ENCODE data around the gene NDUFAF2. TPM values are rescaled to one million over a fixed set of nuclear protein-coding genes. Genes with fewer than 3 reads are reported as not detected.
"Not testable (repeated sequence)": the region's sequence is repeated elsewhere in the genome, so short reads cannot be mapped to it uniquely, and the experiment has no call there.

NDUFAF2 gene
- total RNA-seq, 4 donors from 2014 or later = 14.1 to 78.9 (median 31.0) TPM

DNA sequence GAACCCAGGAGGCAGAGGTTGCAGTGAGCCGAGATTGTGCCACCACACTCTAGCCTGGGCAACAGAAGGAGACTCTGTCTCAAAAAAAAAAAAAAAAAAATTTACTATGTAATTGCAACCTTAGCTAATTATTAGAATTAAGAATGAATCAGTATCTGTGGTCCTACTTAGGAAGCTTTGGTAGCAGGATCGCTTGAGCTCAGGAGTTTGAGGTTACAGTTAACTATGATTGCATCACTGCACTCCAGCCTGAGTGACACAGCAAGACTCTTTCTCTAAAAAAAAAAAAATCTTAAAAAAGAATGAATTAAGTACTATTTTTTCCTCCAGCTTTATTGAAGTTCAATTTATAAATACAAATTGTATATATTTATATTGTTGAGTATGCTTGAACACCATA, 16.7 kb downstream of the NDUFAF2 start:
- no peaks in the 10 kb centered on the region for H3K4me1 ChIP-seq
- H3K9me3 ChIP-seq = peaks cover 0 to 5% of the 10 kb centered on the region in 2 donors
- no peaks in the 10 kb centered on the region for H3K36me3 ChIP-seq
- H3K27ac ChIP-seq = no peak overlapping the region
- no peak for DNase-seq
- intact Hi-C loops (cut with DNase I; ENCODE audit: low total_unique reads) = no loop called here
- no peak overlapping the region for H3K4me3 ChIP-seq
- TF ChIP-seq, protein P1, sequence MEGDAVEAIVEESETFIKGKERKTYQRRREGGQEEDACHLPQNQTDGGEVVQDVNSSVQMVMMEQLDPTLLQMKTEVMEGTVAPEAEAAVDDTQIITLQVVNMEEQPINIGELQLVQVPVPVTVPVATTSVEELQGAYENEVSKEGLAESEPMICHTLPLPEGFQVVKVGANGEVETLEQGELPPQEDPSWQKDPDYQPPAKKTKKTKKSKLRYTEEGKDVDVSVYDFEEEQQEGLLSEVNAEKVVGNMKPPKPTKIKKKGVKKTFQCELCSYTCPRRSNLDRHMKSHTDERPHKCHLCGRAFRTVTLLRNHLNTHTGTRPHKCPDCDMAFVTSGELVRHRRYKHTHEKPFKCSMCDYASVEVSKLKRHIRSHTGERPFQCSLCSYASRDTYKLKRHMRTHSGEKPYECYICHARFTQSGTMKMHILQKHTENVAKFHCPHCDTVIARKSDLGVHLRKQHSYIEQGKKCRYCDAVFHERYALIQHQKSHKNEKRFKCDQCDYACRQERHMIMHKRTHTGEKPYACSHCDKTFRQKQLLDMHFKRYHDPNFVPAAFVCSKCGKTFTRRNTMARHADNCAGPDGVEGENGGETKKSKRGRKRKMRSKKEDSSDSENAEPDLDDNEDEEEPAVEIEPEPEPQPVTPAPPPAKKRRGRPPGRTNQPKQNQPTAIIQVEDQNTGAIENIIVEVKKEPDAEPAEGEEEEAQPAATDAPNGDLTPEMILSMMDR (IDR thresholded peaks at IDR 0.05) = no peak
- TF ChIP-seq POLR2A (IDR thresholded peaks at IDR 0.05) = no peak
- H3K27me3 ChIP-seq = no peaks in the 10 kb centered on the region

DNA sequence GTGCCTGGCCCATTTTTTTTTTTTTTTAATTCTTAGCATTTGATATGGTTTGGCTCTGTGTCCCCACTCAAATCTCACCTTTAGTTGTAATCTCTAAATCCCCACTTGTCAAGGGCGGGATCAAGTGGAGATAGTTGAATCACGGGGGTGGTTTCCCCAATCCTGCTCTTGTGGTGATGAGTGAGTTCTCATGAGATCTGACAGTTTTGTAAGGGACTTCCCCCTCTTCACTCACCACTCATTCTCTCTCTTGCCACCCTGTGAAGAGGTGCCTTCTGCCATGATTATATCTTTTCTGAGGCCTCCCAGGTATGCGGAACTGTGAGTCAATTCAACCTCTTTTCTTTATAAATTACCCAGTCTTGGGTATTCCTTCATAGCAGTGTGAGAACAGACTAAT, 27.2 kb downstream of the NDUFAF2 start:
- no peak for DNase-seq
- H3K27ac ChIP-seq = no peak overlapping the region
- intact Hi-C loops (cut with DNase I; ENCODE audit: low total_unique reads) = no loop called here
- no peaks in the 10 kb centered on the region for H3K27me3 ChIP-seq
- no peak for TF ChIP-seq POLR2A (IDR thresholded peaks at IDR 0.05)
- TF ChIP-seq, protein P1 (IDR thresholded peaks at IDR 0.05) = no peak
- no peaks in the 10 kb centered on the region for H3K36me3 ChIP-seq
- H3K4me1 ChIP-seq = no peaks in the 10 kb centered on the region
- no peak overlapping the region for H3K4me3 ChIP-seq
- H3K9me3 ChIP-seq = peaks cover 0 to 22% of the 10 kb centered on the region in 2 donors

DNA sequence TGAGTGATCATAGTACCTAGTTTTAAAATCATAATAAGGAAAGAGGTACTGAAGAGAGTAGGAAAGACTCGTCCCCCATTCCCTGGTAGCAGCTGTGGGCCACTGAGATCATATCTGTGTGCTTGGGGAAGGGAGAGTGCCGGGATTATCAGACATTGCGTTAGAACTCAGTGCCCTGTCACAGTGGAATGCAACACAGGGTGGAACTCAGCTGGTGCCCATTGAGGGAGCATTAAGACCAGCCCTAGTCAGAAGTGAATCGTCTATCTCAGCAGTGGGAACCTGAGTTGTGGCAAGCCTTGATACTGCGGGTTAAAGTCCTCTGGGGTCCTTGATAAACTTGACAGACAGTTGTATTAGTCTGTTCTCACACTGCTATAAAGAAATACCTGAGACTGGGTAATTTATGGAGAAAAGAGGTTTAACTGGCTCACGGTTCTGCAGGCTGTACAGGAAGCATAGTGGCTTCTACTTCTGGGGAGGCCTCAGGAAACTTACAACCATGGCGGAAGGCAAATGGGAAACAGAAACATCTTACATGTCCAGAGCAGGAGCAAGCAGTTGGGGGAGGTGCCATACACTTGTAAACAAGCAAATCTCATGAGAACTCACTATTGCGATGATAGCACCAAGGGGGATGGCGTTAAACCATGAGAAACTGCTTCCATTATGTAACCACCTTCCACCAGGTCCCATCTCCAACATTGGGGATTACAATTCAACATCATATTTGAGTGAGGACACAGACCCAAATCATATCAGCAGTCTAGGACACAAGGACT, 33.1 kb downstream of the NDUFAF2 start:
- intact Hi-C loops (cut with DNase I; ENCODE audit: low total_unique reads) = no loop called here
- TF ChIP-seq, protein P1 (IDR thresholded peaks at IDR 0.05) = no peak
- TF ChIP-seq POLR2A (IDR thresholded peaks at IDR 0.05) = no peak
- Histone ChIP-seq H3K27ac (no peak overlapping the region), H3K9me3 (no peaks in the 10 kb centered on the region), H3K36me3 (no peaks in the 10 kb centered on the region), H3K4me3 (no peak overlapping the region), H3K27me3 (no peaks in the 10 kb centered on the region), H3K4me1 (no peaks in the 10 kb centered on the region)
- no peak for DNase-seq

DNA sequence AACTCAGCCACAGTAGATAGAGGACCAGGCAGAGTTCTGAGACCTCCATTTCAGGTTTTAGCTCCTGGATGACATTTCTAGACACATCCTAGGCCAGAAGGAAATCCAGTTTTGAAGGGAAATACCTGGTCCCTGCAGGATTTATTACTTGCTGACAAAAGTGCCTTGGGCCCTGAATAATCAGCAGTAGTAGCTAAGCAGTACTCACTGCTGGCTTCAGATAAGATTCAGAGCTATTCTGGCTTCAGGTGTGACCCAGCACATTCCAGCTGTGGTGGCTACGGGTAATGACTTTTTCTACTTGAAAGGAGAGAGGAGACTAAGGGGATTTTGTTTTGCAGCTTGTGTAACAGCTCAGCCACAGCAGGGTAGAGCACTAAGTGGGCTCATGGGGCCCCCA, 34.0 kb downstream of the NDUFAF2 start:
- Histone ChIP-seq H3K27me3 (no peaks in the 10 kb centered on the region), H3K4me3 (no peak overlapping the region), H3K36me3 (no peaks in the 10 kb centered on the region), H3K9me3 (no peaks in the 10 kb centered on the region), H3K27ac (no peak overlapping the region), H3K4me1 (no peaks in the 10 kb centered on the region)
- TF ChIP-seq POLR2A (IDR thresholded peaks at IDR 0.05) = no peak
- TF ChIP-seq, protein P1 (IDR thresholded peaks at IDR 0.05) = no peak
- intact Hi-C loops (cut with DNase I; ENCODE audit: low total_unique reads) = no loop called here
- DNase-seq = no peak

DNA sequence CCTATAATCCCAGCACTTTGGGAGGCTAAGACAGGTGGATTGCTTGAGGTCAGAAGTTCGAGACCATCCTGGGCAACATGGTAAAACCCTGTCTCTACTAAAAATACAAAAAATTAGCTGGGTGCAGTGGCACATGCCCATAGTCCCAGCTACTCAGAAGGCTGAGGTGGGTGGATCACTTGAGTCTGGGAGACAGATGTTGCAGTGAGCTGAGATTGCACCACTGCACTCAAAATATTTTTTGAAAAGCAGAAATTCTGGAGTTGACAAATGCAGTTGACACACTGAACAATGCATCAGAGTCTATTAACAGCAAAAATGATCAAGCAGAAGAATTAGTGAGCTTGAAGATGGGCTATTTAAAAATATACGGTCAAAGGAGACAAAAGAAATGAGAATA, 35.5 kb downstream of the NDUFAF2 start:
- H3K4me3 ChIP-seq = no peak overlapping the region
- TF ChIP-seq, protein P1 (IDR thresholded peaks at IDR 0.05) = no peak
- TF ChIP-seq POLR2A (IDR thresholded peaks at IDR 0.05) = no peak
- intact Hi-C loops (cut with DNase I; ENCODE audit: low total_unique reads) = no loop called here

DNA sequence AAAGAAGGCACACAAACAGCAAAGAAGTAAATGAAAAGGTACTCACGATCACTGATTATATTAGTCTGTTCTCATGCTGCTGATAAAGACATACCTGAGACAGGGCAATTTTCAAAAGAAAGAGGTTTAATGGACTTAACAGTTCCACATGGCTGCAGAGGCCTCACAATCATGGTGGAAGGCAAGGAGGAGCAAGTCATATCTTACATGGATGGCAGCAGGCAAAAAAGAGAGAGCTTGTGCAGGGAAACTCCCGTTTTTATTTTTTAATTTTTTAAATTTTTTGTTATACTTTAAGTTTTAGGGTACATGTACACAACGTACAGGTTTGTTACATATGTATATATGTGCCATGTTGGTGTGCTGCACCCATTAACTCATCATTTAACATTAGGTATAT, 37.1 kb downstream of the NDUFAF2 start:
- H3K27me3 ChIP-seq; H3K9me3 ChIP-seq; DNase-seq; H3K27ac ChIP-seq; H3K36me3 ChIP-seq; H3K4me3 ChIP-seq; intact Hi-C loops (cut with DNase I; ENCODE audit: low total_unique reads); H3K4me1 ChIP-seq: not testable (repeated sequence)

More for the DNA sequence above, 35.5 kb downstream of the NDUFAF2 start:
- no peak overlapping the region for H3K27ac ChIP-seq
- no peaks in the 10 kb centered on the region for H3K9me3 ChIP-seq
- no peaks in the 10 kb centered on the region for H3K36me3 ChIP-seq
- H3K4me1 ChIP-seq = no peaks in the 10 kb centered on the region
- no peaks in the 10 kb centered on the region for H3K27me3 ChIP-seq
- no peak for DNase-seq

All from uterus (tissue), 4 donors.